ENCODE measurements around the gene NUDT3.
"Not testable (repeated sequence)": the region's sequence is repeated elsewhere in the genome, so short reads cannot be mapped to it uniquely, and the experiment has no call there.

NUDT3 gene

DNA sequence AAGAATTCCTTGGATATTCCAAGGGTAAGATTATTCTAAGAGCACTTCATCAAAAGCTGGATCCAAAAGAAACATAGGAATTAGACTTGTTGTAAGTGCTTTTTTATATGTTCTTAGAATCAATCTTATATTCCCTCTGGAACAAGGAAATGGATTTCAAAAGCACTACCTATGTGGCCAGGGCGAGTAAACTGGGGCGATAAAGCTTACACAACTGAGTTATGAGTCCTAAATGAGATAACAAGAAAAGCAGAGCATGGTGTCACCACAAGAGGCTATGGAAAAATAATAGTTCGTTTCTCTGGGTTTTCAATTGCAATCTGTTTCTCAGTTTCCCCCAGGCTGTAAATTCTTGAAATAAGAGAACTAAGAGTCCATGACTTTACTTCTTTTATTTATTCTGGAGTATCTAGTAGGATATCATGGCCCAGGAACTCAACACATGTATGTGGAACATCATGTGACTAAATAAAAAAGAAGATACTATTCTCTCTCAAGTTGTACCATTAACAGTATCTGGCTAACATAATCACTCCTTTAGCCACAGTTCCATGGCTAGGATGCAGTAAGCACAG, 51.5 kb downstream of the NUDT3 start:
- no peak for DNase-seq

DNA sequence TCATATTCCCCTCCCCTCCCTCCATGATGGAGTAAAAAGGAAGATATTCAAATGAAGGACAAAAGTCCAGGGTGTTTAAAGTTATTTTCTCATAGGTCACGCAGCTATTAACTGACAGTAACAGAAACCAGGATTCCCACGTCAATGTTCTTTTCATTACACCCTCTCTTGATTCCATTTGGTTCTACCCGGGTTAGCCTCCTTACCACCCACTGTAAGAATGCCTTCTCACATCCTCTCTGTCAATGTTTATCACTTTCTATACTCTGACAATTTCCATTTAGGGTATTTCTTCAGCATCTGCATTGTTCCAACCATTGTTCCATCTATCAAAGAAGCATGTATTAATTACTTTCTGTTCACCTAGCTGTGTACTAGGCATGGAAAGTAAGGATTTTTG, 52.1 kb downstream of the NUDT3 start:
- DNase-seq: no peak

DNA sequence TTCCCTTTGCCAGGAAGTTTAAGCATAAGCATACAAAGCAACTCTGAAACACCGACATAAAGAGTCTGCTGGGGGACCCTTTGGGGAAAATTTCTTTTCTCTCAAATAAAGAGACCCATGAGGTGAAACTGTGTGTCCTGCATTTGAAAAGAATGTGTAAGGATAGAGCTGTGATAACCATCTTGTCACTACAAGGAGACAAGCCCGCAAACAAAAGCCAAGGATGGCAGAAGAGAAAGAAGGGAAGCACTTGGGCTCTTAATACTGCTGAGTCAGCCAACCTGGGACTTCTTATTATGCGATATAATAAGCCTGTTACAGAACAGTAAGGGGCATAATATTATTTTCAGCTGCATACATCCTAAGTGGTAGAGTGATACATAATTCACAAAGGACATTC, 52.5 kb downstream of the NUDT3 start:
- DNase-seq: no peak

DNA sequence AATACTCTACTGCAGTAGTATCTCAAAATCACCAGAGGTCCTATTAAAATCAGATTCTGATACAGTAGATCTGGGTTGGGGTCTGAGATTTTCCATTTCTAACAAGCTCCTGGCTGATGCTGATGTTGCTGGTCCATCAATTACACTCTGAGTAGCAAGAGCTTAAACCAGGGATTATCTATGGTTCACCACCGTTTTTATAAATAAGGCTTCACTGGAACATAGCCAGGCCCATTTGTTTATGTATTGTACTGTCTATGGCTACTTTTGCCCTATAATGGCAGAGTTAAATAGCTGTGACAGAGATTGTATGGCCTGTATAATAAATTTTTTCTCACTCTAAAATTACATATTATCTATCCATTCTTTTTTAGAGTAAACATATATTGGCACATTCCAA, 53.0 kb downstream of the NUDT3 start:
- DNase-seq: no peak

DNA sequence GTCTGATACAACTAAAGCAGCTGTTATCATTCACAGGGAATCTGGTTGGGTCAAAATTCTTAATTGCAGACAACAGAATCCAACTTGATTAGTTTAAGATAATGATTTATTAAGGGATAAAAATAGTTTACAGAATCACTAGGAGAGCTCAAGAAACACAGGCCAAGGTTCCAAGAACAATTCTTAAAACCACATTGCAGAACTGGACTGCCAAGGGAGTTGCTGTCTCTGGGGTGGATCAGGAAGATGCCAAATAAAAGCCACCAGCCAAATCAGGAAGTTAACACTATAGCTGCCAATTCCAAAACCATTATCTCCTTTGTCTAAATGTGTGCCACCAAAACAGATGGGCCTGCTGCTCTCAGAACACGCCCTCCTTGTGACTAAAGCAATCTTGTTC, 53.7 kb downstream of the NUDT3 start:
- no peak for DNase-seq

DNA sequence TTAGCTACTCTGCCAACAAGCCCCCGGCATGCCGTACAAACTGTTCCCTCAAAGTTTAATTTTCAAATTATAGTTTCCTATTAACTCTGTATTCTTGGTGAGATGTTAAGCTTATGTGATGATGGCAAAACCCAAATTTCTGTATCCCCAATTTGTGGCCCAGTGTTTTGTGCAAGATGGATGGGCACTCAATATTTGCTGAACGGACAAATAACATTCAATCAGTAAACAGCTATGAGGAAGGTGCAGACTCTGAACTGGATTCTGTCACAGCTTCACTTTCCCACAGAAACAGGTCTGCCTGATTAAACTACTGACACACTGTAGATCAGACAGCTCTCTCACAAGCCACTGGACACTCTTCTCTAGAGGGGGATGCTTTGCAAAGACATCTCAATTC, 54.1 kb downstream of the NUDT3 start:
- DNase-seq: no peak

DNA sequence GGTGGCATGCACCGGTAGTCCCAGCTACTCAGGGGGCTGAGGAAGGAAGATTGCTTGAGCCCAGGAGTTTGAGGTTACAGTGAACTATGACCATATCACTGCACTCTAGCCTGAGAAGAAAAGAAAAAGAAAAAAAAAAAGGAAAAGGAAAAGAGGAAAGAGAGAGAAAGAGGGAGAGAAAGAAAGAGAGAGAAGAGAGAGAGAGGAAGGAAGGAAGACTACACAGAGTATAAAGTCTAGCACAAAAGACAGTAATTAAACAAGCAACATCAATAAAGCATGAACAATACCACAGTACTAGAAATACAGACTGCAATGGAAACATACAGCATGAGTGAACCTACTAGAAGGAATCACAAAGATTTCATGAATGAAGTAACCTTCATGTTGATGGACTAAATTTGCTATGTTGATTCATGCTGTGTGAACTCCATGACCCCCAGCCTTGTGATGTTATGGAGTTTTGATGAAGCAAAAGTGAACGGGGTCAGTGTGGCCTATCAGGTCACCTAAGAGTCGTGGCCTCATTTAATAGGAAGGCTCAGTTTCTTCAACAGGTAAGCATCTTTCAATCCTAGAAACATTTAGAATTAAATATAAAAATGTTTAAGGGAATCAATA, 57.6 kb downstream of the NUDT3 start:
- DNase-seq: no peak

DNA sequence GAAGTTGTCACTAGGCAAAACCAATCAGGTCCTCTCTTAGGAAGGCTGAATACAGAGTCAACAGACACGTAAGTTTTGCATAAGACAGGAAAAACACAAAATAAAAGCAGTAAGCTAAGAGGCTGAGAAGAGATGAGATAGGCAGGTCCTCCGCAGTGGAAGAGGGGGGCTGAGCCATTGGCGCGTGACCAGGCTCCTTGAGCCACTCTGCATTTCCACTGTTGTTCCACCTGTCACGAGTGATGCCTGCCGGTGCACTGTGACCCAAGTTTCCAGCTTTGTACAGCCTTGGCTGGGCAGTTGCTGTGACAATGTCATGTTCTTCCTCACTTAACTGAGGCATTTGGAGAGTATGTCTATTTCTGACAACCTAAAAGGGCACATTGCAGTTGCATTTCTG, 58.6 kb downstream of the NUDT3 start:
- DNase-seq: no peak

DNA sequence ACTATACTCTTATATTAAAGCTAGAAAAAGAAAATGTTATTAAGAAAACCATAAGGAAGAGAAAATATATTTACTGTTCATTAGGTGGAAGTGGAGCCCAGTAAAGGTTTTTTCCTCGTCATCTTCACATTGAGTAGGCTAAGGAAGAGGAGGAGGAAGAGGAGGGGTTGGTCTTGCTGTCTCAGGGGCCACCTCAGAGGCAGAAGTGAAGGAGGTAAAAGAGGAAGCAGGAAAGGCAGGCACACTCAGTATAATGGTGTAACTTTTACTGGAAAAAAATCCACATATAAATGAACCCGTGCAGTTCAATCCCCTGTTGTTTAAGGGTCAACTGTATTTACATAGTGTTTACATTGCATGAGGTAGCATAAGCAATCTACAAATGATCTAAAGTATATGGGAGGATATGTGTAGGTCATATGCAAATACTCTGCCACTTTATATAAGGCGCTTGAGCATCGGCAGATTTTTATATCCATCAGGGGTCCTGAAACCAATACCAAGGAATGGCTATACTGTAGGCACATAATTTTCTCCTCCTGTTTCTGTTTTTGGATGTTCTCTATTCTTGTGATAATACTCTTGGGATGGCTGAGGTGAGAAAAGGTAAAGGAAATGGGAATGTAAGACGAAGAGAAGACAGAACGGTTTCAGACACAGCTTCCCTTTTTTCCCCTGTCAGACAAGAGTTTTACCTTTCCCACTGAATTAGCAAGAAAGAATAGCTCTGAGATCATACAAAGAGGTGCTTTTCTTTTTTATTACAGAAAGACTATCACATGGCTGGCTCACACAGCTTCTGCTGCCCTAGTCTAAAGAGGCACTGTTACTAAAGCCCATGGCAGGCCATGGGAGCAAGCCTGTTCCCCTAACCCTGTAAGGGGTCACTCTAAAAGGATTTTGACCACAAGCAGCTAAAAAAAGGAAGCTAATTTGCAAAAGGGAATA, 59.9 kb downstream of the NUDT3 start:
- no peak for DNase-seq

DNA sequence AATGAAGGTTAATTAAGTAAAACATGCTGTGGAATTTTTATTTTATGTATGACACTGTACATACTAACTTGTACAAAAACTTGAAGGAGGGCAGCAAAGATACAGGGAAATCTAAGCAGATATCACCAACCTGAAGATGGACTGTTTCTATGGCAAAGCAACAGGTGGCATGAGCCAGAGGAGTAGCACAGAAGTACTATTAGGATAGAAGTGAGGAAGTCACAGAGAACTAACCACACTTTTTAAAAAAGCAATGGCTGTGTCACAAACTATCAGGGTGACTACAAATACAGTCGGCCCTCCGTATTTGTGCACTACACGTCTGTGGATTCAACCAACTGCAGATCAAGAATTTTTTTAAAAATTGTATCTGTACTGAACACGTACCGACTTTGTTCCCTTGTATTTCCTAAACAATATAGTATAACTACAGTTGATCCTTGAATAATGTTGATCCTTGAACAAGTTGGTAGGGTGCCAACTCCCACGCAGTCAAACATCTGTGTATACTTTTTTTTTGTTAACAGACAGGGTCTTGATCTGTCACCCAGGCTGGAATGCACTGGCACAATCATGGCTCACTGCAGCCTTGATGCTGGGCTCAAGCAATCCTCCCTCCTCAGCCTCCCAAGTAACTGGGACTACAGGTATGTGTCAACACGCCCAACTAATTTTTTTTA, 61.0 kb downstream of the NUDT3 start:
- no peak for DNase-seq

DNA sequence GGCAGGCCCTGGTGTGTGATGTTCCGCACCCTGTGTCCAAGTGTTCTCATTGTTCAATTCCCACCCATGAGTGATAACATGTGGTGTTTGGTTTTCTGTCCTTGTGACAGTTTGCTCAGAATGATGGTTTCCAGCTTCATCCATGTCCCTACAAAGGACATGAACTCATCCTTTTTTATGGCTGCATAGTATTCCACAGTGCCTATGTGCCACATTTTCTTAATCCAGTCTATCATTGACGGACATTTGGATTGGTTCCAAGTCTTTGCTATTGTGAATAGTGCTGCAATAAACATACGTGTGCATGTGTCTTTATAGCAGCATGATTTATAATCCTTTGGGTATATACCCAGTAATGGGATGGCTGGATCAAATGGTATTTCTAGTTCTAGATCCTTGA, 62.7 kb downstream of the NUDT3 start:
- not testable (repeated sequence) for DNase-seq

DNA sequence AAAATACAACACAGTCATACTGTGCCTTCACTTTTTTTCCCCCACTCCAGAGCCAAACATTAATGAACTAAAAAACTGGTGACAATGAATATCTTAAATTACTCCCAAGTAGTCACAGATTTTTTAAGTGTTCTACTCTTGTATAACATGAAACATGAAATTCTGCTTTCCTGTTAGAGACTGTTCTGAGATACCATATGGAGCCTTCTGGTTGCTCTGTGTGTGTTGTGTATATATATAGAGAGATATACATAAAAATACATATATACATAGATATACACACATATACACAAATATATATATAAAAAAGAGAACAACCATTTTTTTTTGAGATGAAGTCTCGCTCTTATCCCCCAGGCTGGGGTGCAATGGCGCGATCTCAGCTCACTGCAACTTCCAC, 63.5 kb downstream of the NUDT3 start:
- DNase-seq: no peak

DNA sequence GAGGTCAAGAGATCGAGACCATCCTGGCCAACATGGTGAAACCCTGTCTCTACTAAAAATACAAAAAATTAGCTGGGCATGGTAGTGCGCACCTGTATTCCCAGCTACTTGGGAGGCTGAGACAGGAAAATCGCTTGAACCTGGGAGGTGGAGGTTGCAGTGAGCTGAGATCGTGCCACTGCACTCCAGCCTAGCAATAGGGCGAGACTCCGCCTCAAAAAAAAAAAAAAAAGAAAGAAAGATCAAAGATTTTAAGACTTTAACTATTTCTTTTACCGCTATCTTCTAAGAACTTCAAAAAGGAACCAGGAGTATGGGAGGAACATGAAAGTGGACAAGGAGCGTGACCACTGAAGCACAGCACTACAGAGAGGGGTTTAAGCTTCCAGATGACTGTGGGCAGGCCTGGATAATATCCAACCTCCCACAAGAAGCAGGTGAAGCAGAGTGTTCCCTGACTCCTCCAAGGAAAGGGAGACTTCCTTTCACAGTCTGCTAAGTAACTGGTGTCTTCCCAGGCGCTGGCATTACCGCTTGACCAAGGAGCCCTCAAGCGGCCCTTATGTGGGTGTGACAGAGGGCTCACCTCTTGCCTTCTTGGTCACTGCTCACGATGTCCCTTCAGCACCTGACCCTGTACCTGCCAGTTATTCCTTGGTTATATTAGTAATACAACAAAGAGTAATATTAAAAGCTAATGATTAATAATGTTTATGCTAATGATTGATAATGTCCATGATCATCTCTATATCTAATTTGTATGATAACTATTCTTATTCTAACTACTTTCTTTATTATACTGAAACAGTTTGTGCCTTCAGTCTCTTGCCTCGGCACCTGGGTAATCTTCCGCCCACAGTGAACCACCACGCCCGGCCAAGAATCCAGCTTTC, 64.9 kb downstream of the NUDT3 start:
- DNase-seq: not testable (repeated sequence)

DNA sequence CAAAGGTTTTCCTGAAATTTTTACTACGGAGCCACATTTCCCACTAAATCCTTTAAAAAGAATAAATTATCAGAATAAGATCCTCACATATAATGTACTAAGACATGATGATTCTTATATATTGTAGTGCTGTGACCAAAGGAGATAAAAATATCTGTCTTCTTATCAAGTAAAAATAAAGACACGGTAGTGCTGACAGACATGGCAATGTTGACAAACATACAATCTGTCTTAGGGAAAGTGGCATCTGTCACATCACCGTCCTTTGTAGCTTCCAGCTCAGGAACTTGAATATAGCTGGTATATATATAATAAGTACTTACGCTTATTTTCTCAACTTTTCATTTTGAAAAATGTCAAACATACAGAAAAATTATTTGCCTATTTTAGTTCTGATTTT, 66.8 kb downstream of the NUDT3 start:
- no peak for DNase-seq

DNA sequence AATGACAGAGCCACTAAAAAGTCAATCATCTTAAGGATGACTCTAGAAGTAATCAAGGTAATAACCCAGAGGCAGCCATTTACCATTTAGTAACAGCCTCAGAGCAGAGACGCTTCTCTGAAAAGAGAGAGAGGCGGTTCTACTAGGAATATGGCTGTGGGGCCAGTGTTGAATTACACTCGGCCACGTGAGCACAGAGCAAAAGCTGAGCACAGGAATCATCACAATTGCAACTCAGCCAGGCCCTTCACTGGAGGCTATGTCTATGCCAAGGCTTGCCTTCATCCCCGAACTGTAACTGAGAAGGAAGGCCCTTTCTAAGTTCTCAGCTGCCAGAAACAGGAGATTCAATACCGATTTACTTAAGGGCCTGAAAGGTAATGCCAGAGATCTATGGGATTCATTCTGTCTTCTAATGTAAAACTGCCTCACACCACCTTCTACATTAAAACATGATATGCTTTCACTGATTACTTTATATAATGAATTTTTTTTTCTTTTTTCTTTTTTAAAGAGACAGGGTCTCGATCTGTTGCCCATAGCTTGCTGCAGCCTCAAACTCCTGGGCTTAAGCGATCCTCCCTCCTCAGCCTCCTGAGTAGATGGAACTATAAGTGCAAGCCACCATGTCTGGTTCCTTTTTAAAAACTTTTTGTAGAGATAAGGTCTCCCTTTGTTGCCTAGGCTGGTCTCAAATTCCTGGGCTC, 67.6 kb downstream of the NUDT3 start:
- no peak for DNase-seq

DNA sequence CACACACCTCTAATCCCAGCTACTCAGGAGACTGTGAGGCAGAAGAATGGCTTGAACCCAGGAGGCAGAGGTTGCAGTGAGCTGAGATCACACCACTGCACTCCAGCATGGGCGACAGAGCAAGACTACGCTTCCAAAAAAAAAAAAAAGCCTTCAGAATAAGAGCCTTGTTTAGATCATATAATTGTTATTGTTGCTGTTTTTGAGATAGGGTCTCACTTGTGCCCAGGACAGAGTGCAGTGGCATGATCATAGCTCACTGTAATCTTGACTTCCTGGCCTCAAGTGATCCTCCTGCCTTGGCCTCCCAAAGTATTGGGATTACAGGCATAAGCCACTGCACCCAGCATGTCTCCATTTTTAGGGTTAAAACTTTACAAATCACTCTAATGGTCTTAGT, 68.2 kb downstream of the NUDT3 start:
- DNase-seq: not testable (repeated sequence)

DNA sequence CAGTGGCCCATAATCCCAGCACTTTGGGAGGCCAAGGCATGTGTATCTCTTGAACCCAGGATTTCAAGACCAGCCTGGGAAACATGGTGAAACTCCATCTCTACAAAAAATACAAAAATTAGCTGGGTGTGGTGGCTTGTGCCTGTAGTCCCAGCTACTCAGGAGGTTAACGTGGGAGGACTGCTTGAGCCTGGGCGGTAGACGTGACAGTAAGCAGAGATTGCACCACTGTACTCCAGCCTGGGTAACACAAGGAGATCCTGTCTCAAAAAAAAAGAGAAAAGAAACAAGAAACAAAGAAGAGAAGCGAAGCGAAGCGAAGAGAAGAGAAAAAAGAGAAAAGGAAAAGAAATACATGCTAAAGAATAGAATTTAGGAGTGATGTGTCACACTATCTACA, 69.2 kb downstream of the NUDT3 start:
- no peak for DNase-seq

DNA sequence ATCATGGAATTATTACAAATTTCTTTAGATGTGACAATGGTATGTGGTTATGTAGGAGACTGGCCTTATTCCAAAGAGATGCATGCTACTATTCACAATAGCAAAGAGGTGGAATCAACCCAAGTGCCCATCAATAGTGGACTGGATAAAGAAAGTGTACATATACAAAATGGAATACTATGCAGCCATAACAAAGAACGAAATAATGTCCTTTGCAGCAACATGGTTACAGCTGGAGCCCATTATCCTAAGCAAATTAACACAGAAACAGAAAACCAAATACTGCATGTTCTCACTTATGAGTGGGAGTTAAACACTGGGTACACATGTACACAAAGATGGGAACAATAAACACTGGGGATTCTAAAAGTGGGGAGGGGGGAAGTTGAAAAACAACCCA, 69.7 kb downstream of the NUDT3 start:
- DNase-seq: no peak

DNA sequence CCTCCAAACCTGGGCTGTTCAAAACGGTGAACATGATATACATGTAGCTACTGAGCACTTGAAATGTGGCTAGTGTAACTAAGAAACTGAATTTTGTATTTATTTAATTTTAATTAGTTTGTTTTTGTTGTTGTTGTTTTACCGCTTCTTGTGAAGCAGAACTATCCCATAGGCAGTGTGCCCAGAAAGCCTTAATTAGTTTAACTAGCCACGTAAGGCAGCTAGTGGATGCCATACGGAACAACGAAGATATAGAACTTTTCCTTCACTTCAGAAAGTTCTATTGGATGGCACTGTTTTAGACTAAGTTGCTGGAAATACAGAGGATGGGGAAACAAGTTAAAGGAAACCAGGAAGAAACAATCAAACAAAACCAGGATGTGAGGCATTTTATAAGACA, 70.6 kb downstream of the NUDT3 start:
- DNase-seq: no peak

DNA sequence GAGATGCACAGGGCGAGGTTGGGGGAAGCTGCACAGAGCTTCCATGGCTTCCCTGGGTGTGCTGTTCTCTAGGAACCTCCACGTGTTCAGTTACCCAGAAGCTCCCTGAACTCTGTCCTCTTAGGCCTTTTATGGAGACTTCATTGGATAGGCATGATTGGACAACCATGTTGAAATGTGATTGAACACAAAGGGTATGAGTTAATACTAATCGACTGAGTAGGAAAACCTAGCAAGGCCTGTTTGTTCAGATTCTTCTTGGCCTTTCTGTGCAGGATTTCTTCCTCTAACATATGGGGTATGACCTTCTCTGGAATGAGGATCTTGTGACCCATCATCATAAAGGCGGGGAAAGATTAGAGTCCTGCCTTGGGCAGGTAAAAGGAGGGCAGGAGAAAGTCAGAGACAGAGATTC, 73.0 kb downstream of the NUDT3 start:
- DNase-seq: no peak

DNA sequence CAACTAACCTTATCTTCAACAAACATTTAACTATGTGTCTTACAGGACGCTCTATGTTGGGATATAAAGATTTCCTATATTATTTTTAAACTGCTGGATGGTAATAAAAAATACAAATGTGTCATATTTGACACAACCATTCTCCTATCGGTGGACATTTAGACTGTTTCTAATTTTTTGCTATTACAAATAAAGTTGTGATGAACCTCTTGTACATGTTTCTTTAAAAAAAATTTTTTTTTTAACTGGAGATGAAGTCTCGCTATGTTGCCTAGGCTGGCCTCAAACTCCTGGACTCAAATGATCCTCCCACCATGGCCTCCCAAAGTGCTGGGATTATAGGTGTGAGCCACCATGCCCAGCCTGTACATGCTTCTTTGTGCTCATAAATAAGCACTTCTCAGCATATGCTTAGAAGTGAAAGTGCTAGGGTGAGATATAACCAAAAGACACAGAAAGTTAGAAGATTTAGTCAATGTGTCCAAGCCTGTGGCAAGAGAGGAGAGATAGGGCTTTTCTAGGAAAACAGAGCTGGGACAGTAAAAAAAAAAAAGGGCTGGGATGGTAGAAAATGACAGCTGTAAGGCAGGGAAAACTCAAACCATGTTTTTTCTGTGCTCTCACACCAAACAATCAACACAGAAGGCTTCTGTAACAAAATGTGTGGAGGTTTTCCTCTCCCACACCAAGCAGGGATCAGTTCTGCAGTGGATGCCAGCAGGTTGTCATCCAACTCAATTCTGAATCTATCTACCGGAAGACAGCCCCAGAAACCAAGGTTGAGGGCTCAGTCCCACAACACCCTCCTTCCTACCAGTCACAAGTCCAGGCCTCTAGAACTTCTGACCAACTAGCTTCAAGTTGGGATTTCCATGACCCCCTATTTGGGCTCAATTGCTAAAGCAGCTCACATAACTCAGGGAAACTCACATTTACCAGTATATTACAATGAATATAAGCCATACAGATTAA, 73.7 kb downstream of the NUDT3 start:
- no peak for DNase-seq

All from stimulated activated CD4-positive, alpha-beta T cell treated with anti-CD3 and anti-CD28 coated beads, Interleukin-4, amount 100 ng/mL, for 24 hours (primary cell).